ENCODE measurements around the gene DNAL1. TPM values are rescaled to one million over a fixed set of nuclear protein-coding genes. Genes with fewer than 3 reads are reported as not detected.

The DNAL1 gene
- total RNA-seq, 2 donors from 2014 or later = 22.9 to 30.5 TPM

DNA sequence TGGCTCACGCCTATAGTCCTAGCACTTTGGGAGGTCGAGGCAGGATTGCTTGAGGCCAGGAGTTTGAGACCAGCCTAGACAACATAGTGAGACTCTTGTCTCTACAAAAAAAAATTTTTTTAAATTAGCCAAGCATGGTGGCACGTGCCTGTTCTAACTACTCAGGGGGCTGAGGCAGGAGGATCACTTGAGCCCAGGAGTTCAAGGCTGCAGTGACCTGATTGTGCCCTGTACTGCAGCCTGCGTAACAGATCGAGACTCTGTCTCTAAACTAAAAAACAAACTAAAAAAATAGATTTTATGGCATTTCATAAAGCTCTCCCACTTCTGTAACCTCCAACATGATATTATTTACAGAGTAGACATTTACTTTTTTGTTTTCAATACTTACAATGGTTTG is 39.8 kb downstream of the DNAL1 start:
- Mint-ChIP-seq H3K27ac (no peak overlapping the region), H3K36me3 (ENCODE audit: low read depth) (peaks cover 31% of the 10 kb centered on the region), H3K9me3 (no peaks in the 10 kb centered on the region), H3K4me3 (no peak overlapping the region), H3K27me3 (ENCODE audit: insufficient read depth) (no peaks in the 10 kb centered on the region), H3K4me1 (no peaks in the 10 kb centered on the region)
- Histone ChIP-seq H3K4me3 (ENCODE audit: low read length) (no peak overlapping the region), H3K36me3 (ENCODE audit: control insufficient read depth, insufficient read depth, low read length) (peaks cover 19% of the 10 kb centered on the region), H3K27me3 (ENCODE audit: control insufficient read depth, insufficient read depth, low read length, poor library complexity, severe bottlenecking) (no peaks in the 10 kb centered on the region), H3K9ac (ENCODE audit: extremely low read depth, low read length, poor library complexity, severe bottlenecking) (no peak overlapping the region), H3K9me3 (ENCODE audit: control insufficient read depth, low read length) (peaks cover 5% of the 10 kb centered on the region), H3K4me1 (ENCODE audit: control insufficient read depth, insufficient read depth, low read length) (no peaks in the 10 kb centered on the region), H3K27ac (ENCODE audit: low read depth, low read length) (no peak overlapping the region)
- DNase-seq = no peak
- TF ChIP-seq, protein P1, sequence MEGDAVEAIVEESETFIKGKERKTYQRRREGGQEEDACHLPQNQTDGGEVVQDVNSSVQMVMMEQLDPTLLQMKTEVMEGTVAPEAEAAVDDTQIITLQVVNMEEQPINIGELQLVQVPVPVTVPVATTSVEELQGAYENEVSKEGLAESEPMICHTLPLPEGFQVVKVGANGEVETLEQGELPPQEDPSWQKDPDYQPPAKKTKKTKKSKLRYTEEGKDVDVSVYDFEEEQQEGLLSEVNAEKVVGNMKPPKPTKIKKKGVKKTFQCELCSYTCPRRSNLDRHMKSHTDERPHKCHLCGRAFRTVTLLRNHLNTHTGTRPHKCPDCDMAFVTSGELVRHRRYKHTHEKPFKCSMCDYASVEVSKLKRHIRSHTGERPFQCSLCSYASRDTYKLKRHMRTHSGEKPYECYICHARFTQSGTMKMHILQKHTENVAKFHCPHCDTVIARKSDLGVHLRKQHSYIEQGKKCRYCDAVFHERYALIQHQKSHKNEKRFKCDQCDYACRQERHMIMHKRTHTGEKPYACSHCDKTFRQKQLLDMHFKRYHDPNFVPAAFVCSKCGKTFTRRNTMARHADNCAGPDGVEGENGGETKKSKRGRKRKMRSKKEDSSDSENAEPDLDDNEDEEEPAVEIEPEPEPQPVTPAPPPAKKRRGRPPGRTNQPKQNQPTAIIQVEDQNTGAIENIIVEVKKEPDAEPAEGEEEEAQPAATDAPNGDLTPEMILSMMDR (conservative IDR thresholded peaks at IDR 0.05) = no peak
- 82 to 93% methylated on average over 3 to 5 of the region's 5 CpGs for WGBS, 2 experiments (ENCODE audit: insufficient coverage in 1 of 2, insufficient read length in 1 of 2)

DNA sequence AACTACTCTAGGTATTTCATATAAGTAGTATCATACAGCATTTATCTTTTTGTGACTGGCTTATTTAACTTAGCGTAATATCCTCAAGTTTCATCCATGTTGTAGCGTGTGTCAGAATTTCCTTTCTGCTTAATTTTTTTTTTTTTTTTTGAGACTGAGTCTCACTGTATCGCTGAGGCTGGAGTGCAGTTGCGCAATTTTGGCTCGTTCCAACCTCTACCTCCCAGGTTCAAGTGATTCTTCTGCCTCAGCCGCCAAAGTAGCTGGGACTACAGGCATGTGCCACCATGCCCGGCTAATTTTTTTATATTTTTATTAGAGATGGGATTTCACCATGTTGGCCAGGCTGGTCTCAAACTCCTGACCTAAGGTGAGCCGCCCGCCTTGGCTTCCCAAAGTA is 40.5 kb downstream of the DNAL1 start:
- Mint-ChIP-seq H3K36me3 (ENCODE audit: low read depth) (peaks cover 36% of the 10 kb centered on the region), H3K9me3 (no peaks in the 10 kb centered on the region), H3K27ac (no peak overlapping the region), H3K4me3 (no peak overlapping the region), H3K4me1 (no peaks in the 10 kb centered on the region), H3K27me3 (ENCODE audit: insufficient read depth) (no peaks in the 10 kb centered on the region)
- 89 to 90% methylated on average over 9 of the region's 9 CpGs for WGBS, 2 experiments (ENCODE audit: insufficient coverage in 1 of 2, insufficient read length in 1 of 2)
- no peak for DNase-seq
- no peaks in the 10 kb centered on the region for H3K27me3 ChIP-seq (ENCODE audit: control insufficient read depth, insufficient read depth, low read length, poor library complexity, severe bottlenecking)
- TF ChIP-seq, protein P1 (conservative IDR thresholded peaks at IDR 0.05) = no peak
- peaks cover 22% of the 10 kb centered on the region for H3K36me3 ChIP-seq (ENCODE audit: control insufficient read depth, insufficient read depth, low read length)
- no peak overlapping the region for H3K27ac ChIP-seq (ENCODE audit: low read depth, low read length)
- H3K4me3 ChIP-seq (ENCODE audit: low read length) = no peak overlapping the region
- H3K4me1 ChIP-seq (ENCODE audit: control insufficient read depth, insufficient read depth, low read length) = no peaks in the 10 kb centered on the region
- H3K9ac ChIP-seq (ENCODE audit: extremely low read depth, low read length, poor library complexity, severe bottlenecking) = no peak overlapping the region
- peaks cover 5% of the 10 kb centered on the region for H3K9me3 ChIP-seq (ENCODE audit: control insufficient read depth, low read length)

DNA sequence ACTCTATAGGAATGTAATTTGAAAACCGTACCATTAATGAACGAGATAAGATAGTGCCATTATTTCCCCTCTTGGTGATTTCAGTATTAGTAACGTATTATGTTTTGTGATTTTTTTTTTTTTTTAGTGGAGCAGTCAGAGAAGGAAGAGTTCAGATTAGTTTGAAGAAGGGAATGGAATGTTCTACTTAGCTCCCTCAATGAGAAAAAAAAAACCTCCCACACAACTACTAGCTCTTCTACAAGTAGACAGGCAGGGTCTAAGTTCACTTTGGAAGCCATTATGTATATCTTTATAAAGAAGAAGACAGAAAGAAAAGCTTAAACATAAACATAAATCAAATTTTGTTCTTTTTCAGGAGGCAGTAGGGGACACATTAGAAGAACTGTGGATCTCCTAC is 42.1 kb downstream of the DNAL1 start:
- WGBS, 2 experiments (ENCODE audit: insufficient coverage in 1 of 2, insufficient read length in 1 of 2) = 96% methylated on average over 3 of the region's 3 CpGs; no CpG with 5 or more reads in 1 of the 2 experiments
- Histone ChIP-seq H3K4me3 (ENCODE audit: low read length) (no peak overlapping the region), H3K9me3 (ENCODE audit: control insufficient read depth, low read length) (peaks cover 5% of the 10 kb centered on the region), H3K4me1 (ENCODE audit: control insufficient read depth, insufficient read depth, low read length) (no peaks in the 10 kb centered on the region), H3K27ac (ENCODE audit: low read depth, low read length) (no peak overlapping the region), H3K9ac (ENCODE audit: extremely low read depth, low read length, poor library complexity, severe bottlenecking) (no peak overlapping the region), H3K27me3 (ENCODE audit: control insufficient read depth, insufficient read depth, low read length, poor library complexity, severe bottlenecking) (no peaks in the 10 kb centered on the region), H3K36me3 (ENCODE audit: control insufficient read depth, insufficient read depth, low read length) (peaks cover 31% of the 10 kb centered on the region)
- Mint-ChIP-seq H3K27me3 (ENCODE audit: insufficient read depth) (no peaks in the 10 kb centered on the region), H3K4me1 (no peaks in the 10 kb centered on the region), H3K4me3 (no peak overlapping the region), H3K9me3 (no peaks in the 10 kb centered on the region), H3K36me3 (ENCODE audit: low read depth) (peaks cover 41% of the 10 kb centered on the region), H3K27ac (no peak overlapping the region)
- TF ChIP-seq, protein P1 (conservative IDR thresholded peaks at IDR 0.05) = no peak
- no peak for DNase-seq

Data from endodermal cell (in vitro differentiated cells).